Esophagus (tissue), 2 donors: Measurements from ENCODE around the gene PINK1. TPM values are rescaled to one million over a fixed set of nuclear protein-coding genes. Genes with fewer than 3 reads are reported as not detected.
A peak's percentile ranks its signal among the peaks of the same experiment; 100 is the strongest.
"Not testable (repeated sequence)": the region's sequence is repeated elsewhere in the genome, so short reads cannot be mapped to it uniquely, and the experiment has no call there.

Experiments
- H3K27ac ChIP-seq, 2 donors: one replicate each; pipeline ENCODE4 v1.5.1; 2013; ENCODE audit warnings: low read depth in 2 of 2, mild to moderate bottlenecking in 2 of 2, inconsistent platforms in 1 of 2, low read length in 1 of 2, moderate library complexity in 1 of 2
- H3K27me3 ChIP-seq, 2 donors: one replicate each; pipeline ENCODE4 v1.6.1; 2013; ENCODE audit warnings: low read length in 2 of 2, control low read depth in 1 of 2, mild to moderate bottlenecking in 1 of 2; ENCODE audit not compliant: insufficient read depth in 2 of 2, control insufficient read depth in 1 of 2
- H3K36me3 ChIP-seq, 2 donors: one replicate each; pipeline ENCODE4 v1.6.1; 2013; ENCODE audit warnings: low read length in 1 of 2; ENCODE audit not compliant: control insufficient read depth in 2 of 2, insufficient read depth in 2 of 2
- H3K4me1 ChIP-seq, 2 donors: one replicate each; pipeline ENCODE4 v1.6.1; 2013; ENCODE audit warnings: low read length in 1 of 2; ENCODE audit not compliant: control insufficient read depth in 2 of 2, insufficient read depth in 2 of 2
- H3K4me3 ChIP-seq, 2 donors: one replicate each; pipeline ENCODE4 v1.5.1; 2013; ENCODE audit warnings: low read length in 2 of 2, mild to moderate bottlenecking in 2 of 2, low read depth in 1 of 2, moderate library complexity in 1 of 2
- H3K9me3 ChIP-seq, 2 donors: one replicate each; pipeline ENCODE4 v1.6.1; 2013; ENCODE audit warnings: mild to moderate bottlenecking in 2 of 2, low read depth in 1 of 2, low read length in 1 of 2, moderate library complexity in 1 of 2; ENCODE audit not compliant: control insufficient read depth in 2 of 2, insufficient read depth in 1 of 2
- WGBS, 2 donors: extraction: QIAGEN DNeasy Blood & Tissue Kit; methylation state at CpG; one replicate each; pipeline ENCODE4 v1.1.7; 2013; 5-methylcytosine and 5-hydroxymethylcytosine counted together
- polyA plus RNA-seq, 2 donors: library from polyadenylated mRNA; stranded (reverse); fragments of 200-250 nt; gene quantifications; one replicate each; pipeline ENCODE4 v1.2.3, GENCODE V29; 2013
- donor health status: healthy with polysubstance abuse.
- donor health status: Bipolar disorder and iron deficiency.

Gene PINK1
- polyA plus RNA-seq, 2 donors, result 52.0 to 61.2 TPM

GRCh38 chr1:20594746-20595145 is 38.5 kb upstream of the PINK1 start:
- H3K4me3 ChIP-seq, result no peak overlapping the region
- H3K27me3 ChIP-seq, result peaks cover 0 to 2% of the 10 kb centered on the region in 2 donors
- H3K9me3 ChIP-seq, result no peaks in the 10 kb centered on the region
- no peak overlapping the region for H3K27ac ChIP-seq
- WGBS, 2 donors, result 88 to 91% methylated on average over 14 of the region's 14 CpGs
- peaks cover 3 to 8% of the 10 kb centered on the region in 2 donors for H3K4me1 ChIP-seq
- H3K36me3 ChIP-seq, result no peaks in the 10 kb centered on the region

GRCh38 chr1:20596106-20596505 is 37.2 kb upstream of the PINK1 start:
- Histone ChIP-seq H3K36me3 (no peaks in the 10 kb centered on the region), H3K4me1 (peaks cover 2 to 3% of the 10 kb centered on the region in 2 donors), H3K9me3 (no peaks in the 10 kb centered on the region), H3K27me3 (peaks cover 0 to 2% of the 10 kb centered on the region in 2 donors), H3K4me3 (no peak overlapping the region), H3K27ac (no peak overlapping the region)
- 57 to 62% methylated on average over 6 of the region's 6 CpGs for WGBS, 2 donors

DNA sequence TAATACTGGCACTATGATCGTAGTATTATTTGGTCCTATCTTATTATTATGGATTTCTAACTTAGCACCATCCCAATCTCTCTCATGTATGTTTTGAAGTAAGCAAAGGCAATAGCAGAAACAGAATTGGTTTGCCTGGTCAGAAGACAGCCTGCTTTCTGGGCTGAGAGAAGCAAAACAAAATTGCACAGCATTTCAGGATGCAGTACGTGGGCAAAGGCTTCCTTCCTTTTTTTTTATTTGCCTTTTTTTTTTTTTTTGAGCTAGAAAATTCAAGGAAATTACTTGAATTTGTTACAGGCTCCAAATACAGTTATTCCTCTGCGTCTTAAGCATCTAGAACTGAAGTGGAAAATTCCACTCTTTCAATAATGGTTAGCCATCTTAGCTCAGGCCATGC is 35.6 kb upstream of the PINK1 start:
- WGBS, 2 donors, result 72 to 78% methylated on average over 3 of the region's 3 CpGs
- no peaks in the 10 kb centered on the region for H3K36me3 ChIP-seq
- peaks cover 0 to 3% of the 10 kb centered on the region in 2 donors for H3K4me1 ChIP-seq
- H3K9me3 ChIP-seq, result no peaks in the 10 kb centered on the region
- peaks cover 0 to 2% of the 10 kb centered on the region in 2 donors for H3K27me3 ChIP-seq
- no peak overlapping the region for H3K27ac ChIP-seq
- no peak overlapping the region for H3K4me3 ChIP-seq

GRCh38 chr1:20600156-20600555 is 33.1 kb upstream of the PINK1 start:
- peaks cover 0 to 2% of the 10 kb centered on the region in 2 donors for H3K27me3 ChIP-seq
- H3K36me3 ChIP-seq, result no peaks in the 10 kb centered on the region
- no peak overlapping the region for H3K27ac ChIP-seq
- H3K4me1 ChIP-seq, result no peaks in the 10 kb centered on the region
- no peak overlapping the region for H3K4me3 ChIP-seq
- 78 to 80% methylated on average over 5 of the region's 5 CpGs for WGBS, 2 donors
- H3K9me3 ChIP-seq, result no peaks in the 10 kb centered on the region

- no peaks in the 10 kb centered on the region for H3K4me1 ChIP-seq
- H3K9me3 ChIP-seq, result no peaks in the 10 kb centered on the region
- WGBS, 2 donors, result 43 to 45% methylated on average over 5 of the region's 5 CpGs
- H3K4me3 ChIP-seq, result no peak overlapping the region
- H3K27ac ChIP-seq, result no peak overlapping the region
- H3K36me3 ChIP-seq, result no peaks in the 10 kb centered on the region
- no peaks in the 10 kb centered on the region for H3K27me3 ChIP-seq
Observed at GRCh38 chr1:20601129-20601825, 32.0 kb upstream of the PINK1 start.

DNA sequence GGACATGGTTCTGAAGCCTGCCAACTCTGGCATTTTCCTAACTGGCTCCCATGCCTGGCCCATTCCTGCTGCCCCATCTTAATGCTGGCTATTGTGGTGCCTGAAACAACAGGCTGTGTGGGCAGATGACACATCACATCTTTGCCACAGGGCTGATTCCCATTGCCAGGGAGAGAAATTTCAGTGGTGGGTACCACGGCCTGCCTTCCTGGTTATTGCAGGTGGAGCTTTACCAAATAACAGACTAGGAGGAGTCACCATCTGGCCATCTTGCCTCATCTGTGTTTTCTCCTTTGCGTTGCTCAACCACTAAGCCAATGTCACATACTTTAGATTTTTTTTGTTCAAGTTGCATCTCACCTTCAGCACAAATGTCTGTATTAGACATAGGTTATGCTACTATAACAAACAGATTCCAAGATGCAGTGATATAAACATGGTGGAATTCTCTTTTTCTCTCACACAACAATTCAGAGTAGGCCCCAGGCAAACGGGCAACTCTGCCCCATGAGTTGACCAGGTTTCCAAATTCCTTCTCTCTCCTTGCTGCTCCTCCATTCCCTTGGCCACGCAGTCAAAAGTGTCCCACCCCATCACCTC is 30.3 kb upstream of the PINK1 start:
- H3K4me1 ChIP-seq, result no peaks in the 10 kb centered on the region
- no peaks in the 10 kb centered on the region for H3K27me3 ChIP-seq
- 78 to 83% methylated on average over 4 of the region's 4 CpGs for WGBS, 2 donors

DNA sequence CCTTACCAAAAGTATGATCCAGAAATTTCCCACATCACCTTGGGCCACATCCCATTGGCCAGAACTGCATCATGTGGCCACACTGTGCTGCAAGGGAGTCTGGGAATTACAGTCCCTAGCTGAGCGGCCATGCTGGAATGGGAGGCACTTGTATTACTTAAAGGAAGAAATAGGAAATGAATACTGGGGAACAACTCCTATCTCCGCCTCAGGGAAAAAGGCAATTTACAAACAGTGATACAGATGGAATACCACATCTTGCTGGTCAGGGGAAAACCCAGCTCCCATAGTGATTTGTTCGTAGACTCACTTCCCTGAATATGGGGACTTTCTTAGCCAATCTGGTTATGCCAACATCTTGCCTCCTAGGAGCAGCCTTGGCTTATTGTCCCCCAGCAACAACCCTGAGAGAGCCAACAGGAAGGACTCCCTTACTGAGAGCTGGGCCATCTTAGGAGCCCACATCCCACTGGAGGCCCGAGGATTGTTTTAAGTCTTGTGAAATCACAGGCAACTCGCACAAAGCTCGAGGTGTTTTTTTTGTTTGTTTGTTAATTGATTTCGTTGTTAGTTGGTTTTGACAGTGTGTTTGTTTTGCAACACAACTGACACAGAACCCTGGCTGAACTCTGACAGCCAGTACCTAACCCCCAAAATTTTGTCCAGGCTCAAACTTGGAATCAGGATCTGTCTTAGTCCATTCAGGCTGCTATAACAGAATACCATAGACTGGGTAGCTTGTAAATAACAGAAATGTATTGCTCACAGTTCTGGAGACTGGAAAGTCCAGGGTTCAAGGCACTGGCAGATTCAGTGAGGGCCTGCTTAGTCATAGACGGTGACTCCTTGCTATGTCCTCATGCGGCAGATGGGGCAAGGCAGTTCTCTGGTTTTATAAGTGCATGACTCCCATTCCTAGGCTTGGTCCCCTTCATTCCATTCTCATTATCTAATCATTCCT is 29.5 kb upstream of the PINK1 start:
- Histone ChIP-seq H3K27me3 (no peaks in the 10 kb centered on the region), H3K36me3 (no peaks in the 10 kb centered on the region), H3K27ac (no peak overlapping the region), H3K9me3 (no peaks in the 10 kb centered on the region), H3K4me3 (no peak overlapping the region), H3K4me1 (no peaks in the 10 kb centered on the region)
- WGBS, 2 donors, result 82 to 84% methylated on average over 9 of the region's 9 CpGs

More for the DNA sequence above, 30.3 kb upstream of the PINK1 start:
- no peaks in the 10 kb centered on the region for H3K36me3 ChIP-seq
- no peaks in the 10 kb centered on the region for H3K9me3 ChIP-seq
- H3K4me3 ChIP-seq, result no peak overlapping the region
- no peak overlapping the region for H3K27ac ChIP-seq

- WGBS, 2 donors, result 78 to 87% methylated on average over 7 of the region's 7 CpGs
- no peaks in the 10 kb centered on the region for H3K27me3 ChIP-seq
- peak overlapping the region in 1 of 2 donors; percentile 24 for H3K27ac ChIP-seq
- no peaks in the 10 kb centered on the region for H3K9me3 ChIP-seq
- H3K4me3 ChIP-seq, result no peak overlapping the region
- no peaks in the 10 kb centered on the region for H3K36me3 ChIP-seq
- no peaks in the 10 kb centered on the region for H3K4me1 ChIP-seq
Observed at GRCh38 chr1:20604678-20605077, 28.6 kb upstream of the PINK1 start.

- H3K4me3 ChIP-seq, H3K36me3 ChIP-seq, H3K27ac ChIP-seq, H3K4me1 ChIP-seq, H3K9me3 ChIP-seq, H3K27me3 ChIP-seq: not testable (repeated sequence)
- 79 to 80% methylated on average over 6 of the region's 7 CpGs for WGBS, 2 donors
Observed at GRCh38 chr1:20606801-20607570, 26.3 kb upstream of the PINK1 start.
